NT2/D1 (cell line): ENCODE results near the gene CRTC1.

ENCODE experiments used
- SUZ12 ChIP-seq: IDR thresholded peaks from 2 replicates; pipeline ENCODE4 v1.6.1; 2011; ENCODE audit not compliant: insufficient read length, insufficient read depth; ENCODE audit errors: extremely low read depth
- YY1 ChIP-seq: IDR thresholded peaks from 2 replicates; pipeline ENCODE4 v1.6.1; 2011; ENCODE audit not compliant: insufficient read length, insufficient read depth
- ZNF274 ChIP-seq: IDR thresholded peaks from 2 replicates; pipeline ENCODE4 v1.6.1; 2011; ENCODE audit warnings: mild to moderate bottlenecking, low read depth, low read length

GRCh38 chr19:18639706-18640243 is 43.7 kb upstream of the CRTC1 start:
- no peak for TF ChIP-seq ZNF274
- TF ChIP-seq YY1 = no peak
- TF ChIP-seq SUZ12 = no peak
